Measurements from ENCODE around the gene LDB1. TPM values are rescaled to one million over a fixed set of nuclear protein-coding genes. Genes with fewer than 3 reads are reported as not detected.

LDB1 gene
- total and polyA plus RNA-seq, 2 of the 13 experiments (the other 11 are each of a cell fraction or from before 2014, with no cell fraction given): 17.2 to 45.5 TPM

DNA sequence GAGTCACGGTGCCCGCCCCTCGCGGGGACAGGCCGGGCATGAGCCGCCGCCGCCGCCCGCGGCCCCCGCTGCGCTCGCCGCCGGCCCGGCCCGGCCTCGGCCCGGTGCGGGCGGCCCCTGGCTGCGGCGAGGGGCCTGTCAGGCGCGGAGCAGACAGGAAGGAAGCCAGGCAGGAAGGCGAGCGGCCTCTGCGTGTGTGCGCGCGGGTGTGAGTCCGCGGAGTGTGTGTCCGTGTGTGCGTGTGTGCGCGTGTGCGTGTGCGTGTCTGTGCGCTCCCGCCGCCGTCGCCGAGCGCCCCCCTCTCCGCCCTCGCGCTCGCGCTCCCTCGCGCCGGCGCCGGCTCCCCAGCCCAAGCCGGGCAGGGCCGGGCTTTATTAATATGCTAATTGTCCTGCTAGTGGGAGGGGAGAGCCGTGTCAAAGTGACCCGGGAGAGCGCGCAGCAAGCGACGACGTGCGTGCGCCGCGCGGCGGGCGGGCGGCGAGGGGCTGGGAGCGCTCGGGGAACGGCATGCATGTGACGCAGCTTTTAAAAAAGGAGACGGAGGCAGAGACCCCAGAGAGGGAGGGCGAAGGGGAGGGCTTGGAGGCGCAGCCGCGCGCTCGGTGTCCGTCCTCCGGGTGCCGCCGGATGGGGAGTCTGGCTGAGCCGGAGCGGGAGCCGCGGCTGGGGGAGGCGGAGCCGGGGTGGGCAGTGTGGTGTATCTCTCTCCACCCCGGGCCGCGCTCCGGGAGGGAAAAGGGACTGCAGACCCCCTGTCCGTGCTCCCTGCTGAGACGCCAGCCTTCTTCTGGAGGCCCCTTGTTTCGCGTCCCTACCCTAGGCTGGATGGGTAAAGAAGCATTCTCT, at the start of gene LDB1 (continued):
- TF ChIP-seq, protein P1, sequence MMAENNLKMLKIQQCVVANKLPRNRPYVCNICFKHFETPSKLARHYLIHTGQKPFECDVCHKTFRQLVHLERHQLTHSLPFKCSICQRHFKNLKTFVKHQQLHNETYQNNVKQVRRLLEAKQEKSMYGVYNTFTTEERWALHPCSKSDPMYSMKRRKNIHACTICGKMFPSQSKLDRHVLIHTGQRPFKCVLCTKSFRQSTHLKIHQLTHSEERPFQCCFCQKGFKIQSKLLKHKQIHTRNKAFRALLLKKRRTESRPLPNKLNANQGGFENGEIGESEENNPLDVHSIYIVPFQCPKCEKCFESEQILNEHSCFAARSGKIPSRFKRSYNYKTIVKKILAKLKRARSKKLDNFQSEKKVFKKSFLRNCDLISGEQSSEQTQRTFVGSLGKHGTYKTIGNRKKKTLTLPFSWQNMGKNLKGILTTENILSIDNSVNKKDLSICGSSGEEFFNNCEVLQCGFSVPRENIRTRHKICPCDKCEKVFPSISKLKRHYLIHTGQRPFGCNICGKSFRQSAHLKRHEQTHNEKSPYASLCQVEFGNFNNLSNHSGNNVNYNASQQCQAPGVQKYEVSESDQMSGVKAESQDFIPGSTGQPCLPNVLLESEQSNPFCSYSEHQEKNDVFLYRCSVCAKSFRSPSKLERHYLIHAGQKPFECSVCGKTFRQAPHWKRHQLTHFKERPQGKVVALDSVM (CRISPR knock-in tag; IDR thresholded peaks at IDR 0.05): no peak; the same call in 1 of the 2 replicates
- TF ChIP-seq SMAD3 (CRISPR knock-in tag; IDR thresholded peaks at IDR 0.05) (no peak), ZNF160 (CRISPR knock-in tag; IDR thresholded peaks at IDR 0.05) (no peak; the same call in 1 of the 2 replicates), ZNF776 (CRISPR knock-in tag; IDR thresholded peaks at IDR 0.05) (no peak), SMYD3 (CRISPR knock-in tag; IDR thresholded peaks at IDR 0.05) (no peak), NRL (CRISPR knock-in tag; IDR thresholded peaks at IDR 0.05; ENCODE audit: borderline replicate concordance) (no peak), CCDC6 (CRISPR knock-in tag; IDR thresholded peaks at IDR 0.05) (no peak), NCOR1 (IDR thresholded peaks at IDR 0.05; ENCODE audit: borderline replicate concordance, low read length) (no peak)
- TF ChIP-seq, protein P2, sequence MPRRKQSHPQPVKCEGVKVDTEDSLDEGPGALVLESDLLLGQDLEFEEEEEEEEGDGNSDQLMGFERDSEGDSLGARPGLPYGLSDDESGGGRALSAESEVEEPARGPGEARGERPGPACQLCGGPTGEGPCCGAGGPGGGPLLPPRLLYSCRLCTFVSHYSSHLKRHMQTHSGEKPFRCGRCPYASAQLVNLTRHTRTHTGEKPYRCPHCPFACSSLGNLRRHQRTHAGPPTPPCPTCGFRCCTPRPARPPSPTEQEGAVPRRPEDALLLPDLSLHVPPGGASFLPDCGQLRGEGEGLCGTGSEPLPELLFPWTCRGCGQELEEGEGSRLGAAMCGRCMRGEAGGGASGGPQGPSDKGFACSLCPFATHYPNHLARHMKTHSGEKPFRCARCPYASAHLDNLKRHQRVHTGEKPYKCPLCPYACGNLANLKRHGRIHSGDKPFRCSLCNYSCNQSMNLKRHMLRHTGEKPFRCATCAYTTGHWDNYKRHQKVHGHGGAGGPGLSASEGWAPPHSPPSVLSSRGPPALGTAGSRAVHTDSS (CRISPR knock-in tag; conservative IDR thresholded peaks at IDR 0.05): no peak
